HG03280 (cell line): ENCODE results near the gene CDK2AP2.
"Not testable (repeated sequence)": the region's sequence is repeated elsewhere in the genome, so short reads cannot be mapped to it uniquely, and the experiment has no call there.

Source experiments
- ATAC-seq: cut with Tn5 transposase; IDR thresholded peaks from one replicate; pipeline ENCODE4 v1.9.1; 2021; ENCODE audit warnings: mild to moderate bottlenecking, moderate library complexity; ENCODE audit not compliant: unreplicated experiment

Gene CDK2AP2

GRCh38 chr11:67468056-67468455, 39.9 kb downstream of the CDK2AP2 start:
- no peak for ATAC-seq

- no peak for ATAC-seq
Measured at GRCh38 chr11:67466962-67467771, 40.8 kb downstream of the CDK2AP2 start.

GRCh38 chr11:67466367-67466766, 41.6 kb downstream of the CDK2AP2 start:
- no peak for ATAC-seq

GRCh38 chr11:67465530-67465929, 42.4 kb downstream of the CDK2AP2 start:
- not testable (repeated sequence) for ATAC-seq

GRCh38 chr11:67465189-67465510, 42.8 kb downstream of the CDK2AP2 start:
- no peak for ATAC-seq

GRCh38 chr11:67464411-67465188, 43.4 kb downstream of the CDK2AP2 start:
- ATAC-seq = peak; percentile 68

GRCh38 chr11:67463680-67464410, 44.1 kb downstream of the CDK2AP2 start:
- no peak for ATAC-seq

GRCh38 chr11:67463186-67463585, 44.8 kb downstream of the CDK2AP2 start:
- ATAC-seq = no peak

- no peak for ATAC-seq
Measured at GRCh38 chr11:67458266-67458665, 49.7 kb downstream of the CDK2AP2 start.

- ATAC-seq = no peak
Measured at GRCh38 chr11:67457453-67457852, 50.5 kb downstream of the CDK2AP2 start.
